ENCODE results near the gene MCRIP2.
"Not testable (repeated sequence)": the region's sequence is repeated elsewhere in the genome, so short reads cannot be mapped to it uniquely, and the experiment has no call there.

The MCRIP2 gene, protein sequence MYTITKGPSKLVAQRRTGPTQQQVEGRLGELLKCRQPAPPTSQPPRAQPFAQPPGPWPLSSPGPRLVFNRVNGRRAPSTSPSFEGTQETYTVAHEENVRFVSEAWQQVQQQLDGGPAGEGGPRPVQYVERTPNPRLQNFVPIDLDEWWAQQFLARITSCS

DNA sequence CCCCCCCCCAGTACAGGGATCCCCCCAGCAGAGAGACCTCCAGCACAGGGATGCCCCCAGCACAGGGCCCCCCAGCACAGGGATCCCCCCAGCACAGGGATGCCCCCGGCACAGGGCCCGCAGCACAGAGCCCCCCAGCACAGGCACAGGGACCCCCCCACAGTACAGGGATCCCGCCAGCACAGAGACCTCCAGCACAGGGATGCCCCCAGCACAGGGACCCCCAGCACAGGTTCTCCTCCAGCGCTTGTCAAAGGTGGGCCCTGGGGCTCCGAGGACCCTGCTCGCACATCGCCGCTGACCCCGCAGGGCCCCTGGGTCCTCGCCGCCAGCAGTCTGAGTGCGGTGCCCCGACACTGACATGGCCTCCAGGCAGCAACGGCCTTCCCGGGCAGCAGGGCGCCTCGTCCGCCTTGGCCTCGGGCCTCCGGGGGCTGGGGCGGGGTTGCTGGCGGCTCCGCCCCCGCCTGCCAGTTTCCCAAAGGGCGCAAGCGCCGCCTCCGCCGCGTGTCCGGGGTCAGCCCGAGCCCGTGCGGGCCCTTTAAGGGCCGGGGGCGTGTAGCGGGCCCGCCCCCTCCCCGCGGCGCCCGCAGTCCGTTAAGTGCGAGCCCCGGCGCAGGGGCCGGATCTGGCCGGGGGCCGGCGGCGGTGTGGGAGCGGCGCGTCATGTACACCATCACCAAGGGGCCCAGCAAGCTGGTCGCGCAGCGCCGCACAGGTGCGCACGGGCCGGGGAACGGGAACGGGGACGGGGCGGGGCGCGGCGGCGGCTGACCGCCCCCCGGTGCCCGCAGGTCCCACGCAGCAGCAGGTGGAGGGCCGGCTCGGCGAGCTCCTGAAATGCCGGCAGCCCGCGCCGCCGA is at the start of gene MCRIP2:
Gene MCRIP2, plus strand, starts transcription at position 503 of the 863 bp plus-strand sequence. Its CDS starts 164 bp downstream, at position 667.
- peak; percentile 96 for DNase-seq

- DNase-seq, result no peak
Observed at GRCh38 chr16:591892-592517, 49.6 kb upstream of the MCRIP2 start.

- DNase-seq, result no peak
Observed at GRCh38 chr16:592518-593306, 48.9 kb upstream of the MCRIP2 start.

GRCh38 chr16:593406-593805 is 48.2 kb upstream of the MCRIP2 start:
- DNase-seq, result no peak

DNA sequence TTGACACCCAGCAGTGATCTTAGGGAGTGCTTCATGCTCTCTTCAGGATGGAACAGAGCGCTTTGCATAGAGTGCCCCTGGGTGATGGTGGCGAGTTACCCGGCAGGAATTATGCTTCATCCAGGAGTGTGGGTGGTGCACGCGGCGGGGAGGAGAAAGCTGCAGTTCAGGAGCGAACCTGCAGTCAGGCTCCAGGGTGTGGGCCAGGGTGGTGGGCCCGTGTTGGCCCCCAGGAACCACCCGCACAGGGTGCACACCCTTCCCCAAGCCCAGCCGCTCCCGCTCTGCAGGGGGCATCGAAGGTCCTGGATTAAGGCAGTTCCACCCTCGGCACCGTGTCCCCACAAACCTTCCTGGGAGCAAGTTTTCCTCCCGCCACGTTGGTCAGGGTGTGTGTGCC is 47.8 kb upstream of the MCRIP2 start:
- no peak for DNase-seq

- DNase-seq, result no peak
Observed at GRCh38 chr16:595094-595528, 46.5 kb upstream of the MCRIP2 start.

DNA sequence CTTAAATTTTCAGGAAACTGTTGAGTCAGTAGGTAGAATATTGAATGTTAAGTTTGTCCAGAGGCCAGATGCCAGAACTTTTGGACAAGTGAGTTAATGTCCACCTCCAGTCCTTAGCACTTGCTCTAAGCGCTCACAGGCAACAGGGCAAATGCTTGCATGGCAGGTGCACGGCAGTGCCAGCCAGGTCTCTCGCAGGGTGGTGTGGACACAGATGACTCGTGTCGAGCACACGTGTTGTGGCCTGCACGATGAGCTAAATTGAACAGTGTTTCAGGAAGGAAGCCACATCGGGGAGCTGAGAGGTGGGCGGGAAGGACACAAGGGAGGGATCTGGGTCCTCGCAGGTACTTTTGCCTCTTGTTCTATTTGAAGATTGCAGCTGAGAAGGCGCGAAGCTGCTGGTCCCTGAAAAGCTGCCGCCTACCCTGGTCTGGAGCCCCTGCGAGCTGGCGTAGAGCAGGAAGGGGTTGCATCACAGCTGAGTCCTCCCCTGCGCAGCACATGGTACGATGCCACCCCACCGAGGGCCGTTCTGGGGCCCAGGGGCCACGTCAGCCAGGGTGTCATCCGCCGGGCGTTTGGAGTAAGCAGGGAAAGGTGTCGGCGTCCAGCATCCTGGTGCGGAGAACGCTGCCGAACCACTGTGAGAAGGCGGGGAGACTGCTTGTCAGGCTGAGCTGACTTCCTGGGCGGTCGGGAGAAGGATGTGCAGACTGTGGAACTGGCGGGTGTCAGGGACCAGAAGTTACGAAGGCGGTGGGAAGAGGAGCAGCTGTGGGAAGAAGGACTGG is 45.5 kb upstream of the MCRIP2 start:
- no peak for DNase-seq

GRCh38 chr16:596736-597060 is 44.9 kb upstream of the MCRIP2 start:
- no peak for DNase-seq

- not testable (repeated sequence) for DNase-seq
Observed at GRCh38 chr16:597655-598054, 44.0 kb upstream of the MCRIP2 start.

GRCh38 chr16:598823-599739 is 42.5 kb upstream of the MCRIP2 start:
- DNase-seq, result no peak

DNA sequence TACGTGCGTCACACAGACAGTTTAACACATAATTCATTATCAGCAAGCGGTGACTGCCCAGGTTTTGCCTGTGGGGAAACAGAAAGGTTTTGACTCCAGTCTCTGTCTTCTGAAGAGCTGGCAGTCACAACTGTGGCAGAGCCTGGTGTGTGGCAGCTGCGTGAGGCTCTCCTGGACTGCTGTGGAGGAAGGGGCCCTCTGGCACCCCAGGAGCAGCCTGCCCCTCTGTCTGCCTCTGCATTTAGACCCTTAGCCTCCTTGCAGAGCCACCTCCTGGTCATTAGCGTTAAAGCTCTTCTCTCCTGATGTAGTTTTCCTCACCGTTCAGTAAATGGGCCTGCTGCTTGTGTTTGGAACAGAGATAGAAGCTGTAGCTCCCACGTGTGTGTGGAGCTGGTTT is 40.8 kb upstream of the MCRIP2 start:
- DNase-seq, result no peak

- no peak for DNase-seq
Observed at GRCh38 chr16:603933-604332, 37.7 kb upstream of the MCRIP2 start.

GRCh38 chr16:606656-607307 is 34.8 kb upstream of the MCRIP2 start:
- DNase-seq, result no peak

- DNase-seq, result no peak
Observed at GRCh38 chr16:608019-608418, 33.6 kb upstream of the MCRIP2 start.

DNA sequence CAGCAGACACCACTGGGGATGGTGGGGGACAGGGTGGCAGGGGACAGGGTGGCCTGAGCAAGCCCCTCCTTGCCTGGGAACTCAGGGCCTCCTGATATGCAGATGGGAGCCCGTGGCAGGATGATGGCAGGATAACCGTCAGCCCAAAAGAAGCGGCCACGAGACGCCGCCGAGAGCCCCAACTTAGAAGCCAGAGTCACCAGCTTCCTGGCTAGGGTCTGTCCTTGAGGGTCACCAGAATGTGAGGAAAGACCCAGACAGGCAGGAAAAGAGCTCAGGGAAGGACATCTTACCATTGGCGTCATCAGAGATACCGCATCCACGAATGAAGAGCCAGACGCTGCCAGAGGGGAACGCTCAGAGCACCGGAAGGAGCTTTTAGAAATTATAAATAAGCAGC is 32.3 kb upstream of the MCRIP2 start:
- DNase-seq, result no peak

DNA sequence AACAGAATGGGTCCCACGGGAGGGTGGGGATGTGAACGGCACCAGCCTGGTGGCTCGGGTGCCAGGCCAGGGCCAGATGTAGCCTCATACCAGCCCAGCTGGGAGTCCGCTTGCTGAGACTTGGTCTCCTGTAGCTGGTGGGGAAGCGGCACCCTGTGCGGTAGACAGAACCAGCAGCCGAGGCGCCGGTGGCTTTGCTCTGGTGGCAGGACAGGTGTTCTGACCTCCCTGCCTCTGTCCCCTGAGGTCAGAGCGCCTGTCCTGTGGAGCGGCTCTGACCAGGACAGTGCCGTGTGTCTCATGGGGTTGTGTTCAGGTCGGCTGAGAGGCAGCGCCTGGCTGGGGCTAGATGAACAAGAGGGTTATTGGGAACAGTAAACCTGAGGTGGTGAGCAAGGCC is 31.6 kb upstream of the MCRIP2 start:
- DNase-seq, result no peak

DNA sequence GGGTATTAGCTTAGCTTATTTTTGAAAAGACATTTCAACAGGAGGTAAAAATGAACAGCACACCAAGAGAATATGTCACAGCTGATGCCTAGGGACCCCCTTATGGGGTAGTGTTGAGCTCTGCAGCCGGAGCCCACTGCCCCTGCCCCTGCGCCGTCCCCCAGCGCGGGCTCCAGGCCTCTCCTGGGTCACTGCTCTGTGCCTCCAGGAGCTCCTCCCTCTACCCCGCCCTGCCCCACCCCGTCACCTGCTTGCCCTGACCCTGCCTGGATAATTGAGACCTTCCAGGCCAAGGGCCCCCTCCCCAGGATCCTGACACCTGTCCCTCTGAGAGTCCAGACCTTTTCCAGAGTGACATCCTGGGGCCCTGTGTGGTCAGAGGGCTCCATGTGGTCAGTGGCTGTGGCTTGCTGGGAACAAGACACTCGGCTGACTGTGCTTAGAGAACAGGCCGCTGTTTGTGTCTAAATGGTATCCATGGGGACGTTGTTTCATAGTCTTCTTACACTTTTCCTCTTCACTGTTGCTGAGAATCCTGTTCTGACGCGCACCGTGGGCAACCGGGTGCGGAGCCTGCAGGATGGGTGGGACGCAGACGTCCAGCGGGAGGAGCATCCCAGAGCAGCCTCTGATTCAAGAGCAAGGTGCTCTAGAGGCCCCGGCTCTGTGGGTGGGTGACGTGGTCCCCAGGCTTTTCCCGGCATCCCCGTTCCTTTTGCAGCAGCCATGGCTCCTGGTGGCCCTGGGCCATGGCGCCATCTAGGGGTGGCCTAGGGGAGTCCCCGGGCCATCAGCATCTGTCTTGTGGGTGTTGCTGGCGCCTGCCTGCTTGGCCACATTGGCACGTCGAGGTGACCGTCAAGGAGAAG is 30.9 kb upstream of the MCRIP2 start:
- DNase-seq, result no peak

DNA sequence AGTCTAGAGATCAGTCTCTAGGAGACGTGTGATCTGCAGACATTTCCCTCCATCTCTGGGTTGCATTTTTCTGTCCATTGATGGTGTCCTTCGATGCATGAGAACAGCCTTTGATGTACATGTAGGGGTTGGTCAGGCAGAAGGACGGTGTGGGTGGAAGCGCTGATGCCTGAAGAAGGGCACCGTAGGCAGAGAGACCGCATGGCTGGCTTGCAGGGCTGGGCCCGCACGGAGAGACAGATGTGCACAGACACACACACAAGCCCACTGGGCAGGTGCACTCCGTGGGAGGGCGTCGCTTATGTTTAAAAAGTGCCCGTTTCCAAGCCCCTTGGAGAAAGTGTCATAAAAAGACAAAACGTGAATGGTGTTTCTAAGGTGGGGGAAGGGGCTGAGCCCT is 26.5 kb upstream of the MCRIP2 start:
- DNase-seq, result no peak

DNA sequence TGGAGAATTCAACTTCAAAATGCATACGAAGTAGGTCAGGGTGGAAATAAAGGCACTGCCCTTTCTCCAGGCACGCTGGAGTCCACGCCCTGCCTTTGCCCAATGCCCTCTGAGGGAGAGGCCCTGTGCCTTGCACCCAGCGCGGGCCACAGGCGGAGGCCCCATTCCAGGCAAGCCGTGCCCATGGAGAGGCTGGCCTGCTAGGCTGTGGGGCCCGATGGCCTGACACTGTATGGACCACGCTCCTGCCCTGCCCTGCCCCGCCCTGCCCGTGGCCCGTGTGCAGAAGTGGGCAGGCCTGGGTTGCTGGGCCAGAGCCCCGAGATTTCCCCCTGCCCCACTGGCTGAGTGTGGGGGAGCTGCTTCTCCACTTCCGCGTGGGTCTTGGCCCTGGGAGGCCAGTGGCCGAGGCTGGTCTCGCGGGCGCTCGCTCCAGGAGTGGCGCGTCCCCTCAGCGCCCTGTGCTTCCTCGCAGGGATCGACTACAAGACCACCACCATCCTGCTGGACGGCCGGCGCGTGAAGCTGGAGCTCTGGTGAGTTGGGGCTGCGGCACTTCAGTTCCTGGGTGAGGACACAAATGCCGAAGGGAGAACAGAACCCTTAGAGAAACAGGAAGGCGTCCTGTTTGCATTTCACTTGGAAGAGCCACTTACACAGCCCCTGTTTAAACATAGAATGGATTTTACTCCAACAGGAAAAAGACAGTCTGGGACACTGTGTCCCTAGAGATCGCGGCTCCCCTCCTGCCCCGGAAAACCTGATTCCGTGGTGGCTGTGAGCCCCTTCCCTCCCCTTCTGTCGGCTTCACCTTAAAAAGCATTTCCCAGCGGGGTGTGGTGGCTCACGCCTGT is 24.7 kb upstream of the MCRIP2 start:
- DNase-seq, result no peak
